Common myeloid progenitor, CD34-positive (primary cell): ENCODE data around the gene TCEA3.

Experiments
- CTCF ChIA-PET: fragments of 350-600 bp; sonication (Branson Sonifier 250); formaldehyde crosslinking; loops from one replicate; lab custom pipeline; 2021; ENCODE audit warnings: antibody characterized with exemption; lab: Charles Lee
- POLR2A ChIA-PET: fragments of 350-600 bp; sonication (Branson Sonifier 250); formaldehyde crosslinking; loops from one replicate; lab custom pipeline; 2021; ENCODE audit warnings: antibody characterized with exemption; lab: Charles Lee
- DNase-seq, 3 donors: peaks; one replicate each; pipeline versions ENCODE4 v3.0.0 to v3.0.0-alpha.2; 2013
- H3K27ac ChIP-seq, 2 experiments: 1 replicate in 1 of 2; 2 replicates in 1 of 2; pipeline ENCODE4 v1.7.0; 2013; ENCODE audit warnings: inconsistent platforms in 2 of 2, low read length in 2 of 2, mild to moderate bottlenecking in 2 of 2, low read depth in 1 of 2, moderate library complexity in 1 of 2; ENCODE audit not compliant: severe bottlenecking in 2 of 2, insufficient read depth in 1 of 2, poor library complexity in 1 of 2
- H3K27me3 ChIP-seq, 5 experiments: replicated peaks in 2 of 5; 1 replicate in 3 of 5; 2 replicates in 2 of 5; pipeline versions ENCODE4 v1.6.1 to v1.7.0; 2013; ENCODE audit warnings: low read length in 4 of 5, mild to moderate bottlenecking in 2 of 5, moderate library complexity in 2 of 5, inconsistent platforms in 1 of 5; ENCODE audit not compliant: insufficient read depth in 5 of 5, control insufficient read depth in 4 of 5
- H3K36me3 ChIP-seq, 4 experiments: 1 replicate in 2 of 4; 2 replicates in 2 of 4; pipeline versions ENCODE4 v1.6.1 to v1.7.0; 2013; ENCODE audit warnings: low read length in 3 of 4, control low read depth in 1 of 4, mild to moderate bottlenecking in 1 of 4; ENCODE audit not compliant: control insufficient read depth in 4 of 4, insufficient read depth in 4 of 4
- H3K4me1 ChIP-seq, 4 experiments: 1 replicate in 3 of 4; 2 replicates in 1 of 4; pipeline versions ENCODE4 v1.6.1 to v1.7.1; 2013; ENCODE audit warnings: low read length in 3 of 4, mild to moderate bottlenecking in 3 of 4, control low read depth in 1 of 4, inconsistent platforms in 1 of 4, moderate library complexity in 1 of 4; ENCODE audit not compliant: control insufficient read depth in 4 of 4, insufficient read depth in 4 of 4; ENCODE audit errors: control extremely low read depth in 1 of 4
- H3K4me3 ChIP-seq, 7 experiments: 1 replicate in 4 of 7; 2 replicates in 3 of 7; pipeline versions ENCODE4 v1.5.1 to v1.7.0; 2013; ENCODE audit warnings: mild to moderate bottlenecking in 7 of 7, low read length in 6 of 7, moderate library complexity in 6 of 7, inconsistent platforms in 2 of 7, low read depth in 2 of 7, control low read depth in 1 of 7; ENCODE audit not compliant: insufficient read depth in 4 of 7, control insufficient read depth in 1 of 7; ENCODE audit errors: extremely low read depth in 1 of 7
- H3K9me3 ChIP-seq, 5 experiments: 1 replicate in 4 of 5; 2 replicates in 1 of 5; pipeline versions ENCODE4 v1.6.1 to v1.7.1; 2013; ENCODE audit warnings: low read length in 4 of 5, mild to moderate bottlenecking in 2 of 5, inconsistent platforms in 1 of 5, low read depth in 1 of 5, moderate library complexity in 1 of 5; ENCODE audit not compliant: control insufficient read depth in 4 of 5, insufficient read depth in 2 of 5; ENCODE audit errors: control extremely low read depth in 1 of 5
- WGBS: methylation state at CpG from one replicate; pipeline ENCODE4 v1.1.5; 2013; ENCODE audit not compliant: insufficient coverage; 5-methylcytosine and 5-hydroxymethylcytosine counted together

TCEA3 gene

DNA sequence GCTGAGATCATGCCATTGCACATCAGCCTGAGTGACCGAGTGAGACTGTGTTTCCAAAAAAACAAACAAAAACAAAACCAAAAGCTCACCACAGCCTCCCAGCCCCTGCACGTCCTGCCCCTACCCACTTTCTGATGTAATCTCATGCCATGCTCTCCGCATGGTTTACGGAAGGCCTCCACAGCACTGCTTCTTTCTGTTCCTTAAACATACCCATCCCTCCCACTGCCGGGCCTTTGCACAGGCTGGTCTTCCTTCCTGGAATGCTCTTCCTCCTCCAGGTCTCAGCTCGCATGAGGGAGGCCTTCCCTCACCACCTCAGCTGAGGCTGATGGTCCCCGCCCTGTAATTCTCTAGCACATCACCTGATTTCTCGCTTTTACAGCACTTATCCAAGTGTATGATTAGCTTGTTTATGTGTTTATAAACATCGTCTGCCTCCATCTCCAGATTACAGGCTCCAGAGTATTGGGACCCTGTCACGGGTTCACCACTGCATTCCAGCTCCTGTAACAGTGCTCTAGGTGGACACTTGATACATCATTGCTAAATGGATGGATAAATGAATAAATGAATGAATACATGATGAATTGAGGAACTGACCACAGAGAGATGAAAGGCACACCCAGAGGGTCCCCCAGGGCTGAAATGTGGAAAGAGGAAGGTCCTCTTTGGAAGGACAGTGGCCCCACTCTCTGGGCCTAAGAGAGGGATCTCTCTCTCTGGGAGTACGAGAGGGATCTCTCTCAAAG lies 22.1 kb downstream of the TCEA3 start:
- DNase-seq, result peak in 2 of 3 donors; percentile 15 to 18
- H3K4me3 ChIP-seq, result no peak overlapping the region
- no peak overlapping the region for H3K27ac ChIP-seq
- no peaks in the 10 kb centered on the region for H3K36me3 ChIP-seq
- CTCF ChIA-PET, result interaction anchor here (0.8 to 3.4 kb wide), 11 partner anchors 9 to 99 kb away, joined by 3 to 21 read pairs (median 6); partner anchors contain the start of genes HNRNPR and ZNF436
- POLR2A ChIA-PET, result no interaction called here
- no peaks in the 10 kb centered on the region for H3K27me3 ChIP-seq
- H3K9me3 ChIP-seq, result no peaks in the 10 kb centered on the region
- H3K4me1 ChIP-seq, result peaks cover 0 to 18% (median 5%) of the 10 kb centered on the region in 4 experiments
- WGBS, result 92% methylated on average over 8 of the region's 11 CpGs

- H3K9me3 ChIP-seq, result no peaks in the 10 kb centered on the region
- no peaks in the 10 kb centered on the region for H3K27me3 ChIP-seq
- CTCF ChIA-PET, result interaction anchor here (3.4 kb wide), 1 partner anchor 30 kb away, joined by 21 read pairs; the partner anchor contains the start of gene ZNF436
- DNase-seq, result no peak
- H3K36me3 ChIP-seq, result no peaks in the 10 kb centered on the region
- H3K4me3 ChIP-seq, result no peak overlapping the region
- peaks cover 0 to 18% (median 5%) of the 10 kb centered on the region in 4 experiments for H3K4me1 ChIP-seq
- H3K27ac ChIP-seq, result no peak overlapping the region
- 97% methylated on average over 5 of the region's 6 CpGs for WGBS
- POLR2A ChIA-PET, result interaction anchor here (0.7 kb wide), 1 partner anchor 45 kb away, joined by 3 read pairs; no protein-coding TSS in a partner anchor
Observed at GRCh38 chr1:23401313-23401712, 23.2 kb downstream of the TCEA3 start.

DNA sequence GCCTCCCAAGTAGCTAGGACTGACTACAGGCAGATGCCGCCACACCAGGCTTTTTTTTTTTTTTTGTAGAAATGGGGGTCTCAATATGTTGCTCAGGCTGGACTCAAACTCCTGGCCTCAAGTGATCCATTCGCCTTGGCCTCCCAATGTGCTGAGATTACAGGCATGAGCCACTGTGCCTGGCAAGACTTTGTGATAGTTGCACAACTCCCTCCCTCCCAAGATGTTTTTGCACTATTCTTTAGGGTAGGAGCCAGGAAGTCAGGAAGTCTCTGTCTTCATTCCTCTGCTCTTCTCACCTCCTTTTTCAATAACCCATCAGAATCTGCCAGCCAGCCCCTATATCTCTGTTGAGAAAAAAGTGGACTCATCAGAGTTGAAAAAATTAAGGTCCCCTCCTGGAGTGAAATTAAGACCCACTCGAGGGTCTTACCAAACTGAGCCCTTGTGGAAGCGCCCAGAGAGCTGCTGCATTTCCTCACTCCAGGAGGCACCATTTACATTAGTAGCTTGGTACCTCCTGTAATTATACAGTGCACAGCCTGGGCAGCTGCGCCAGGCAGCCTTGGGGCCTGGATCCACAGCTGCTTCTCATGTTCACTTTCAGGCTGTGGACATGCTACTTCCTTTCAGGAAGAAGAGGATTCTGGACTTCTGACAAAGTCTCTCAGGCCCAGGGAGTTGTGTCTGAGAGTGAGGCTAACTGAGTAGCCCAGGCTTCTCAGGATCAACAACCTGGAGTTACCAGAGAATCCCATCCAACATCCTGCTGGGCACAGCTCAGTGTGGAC lies 24.0 kb downstream of the TCEA3 start:
- Histone ChIP-seq H3K4me1 (peaks cover 0 to 18% (median 5%) of the 10 kb centered on the region in 4 experiments), H3K36me3 (no peaks in the 10 kb centered on the region), H3K27me3 (no peaks in the 10 kb centered on the region), H3K9me3 (no peaks in the 10 kb centered on the region), H3K4me3 (no peak overlapping the region), H3K27ac (no peak overlapping the region)
- ChIA-PET CTCF (no interaction called here), POLR2A (no interaction called here)
- DNase-seq, result no peak
- WGBS, result 95% methylated on average over 3 of the region's 5 CpGs

GRCh38 chr1:23399229-23399628 lies 25.3 kb downstream of the TCEA3 start:
- POLR2A ChIA-PET, result no interaction called here
- Histone ChIP-seq H3K4me1 (peaks cover 0 to 18% (median 4%) of the 10 kb centered on the region in 4 experiments), H3K36me3 (no peaks in the 10 kb centered on the region), H3K27ac (no peak overlapping the region), H3K4me3 (no peak overlapping the region), H3K9me3 (no peaks in the 10 kb centered on the region), H3K27me3 (no peaks in the 10 kb centered on the region)
- CTCF ChIA-PET, result no interaction called here
- whole genome bisulfite sequencing, result no CpG with 5 or more reads among the region's 1 CpG
- DNase-seq, result no peak

- no peak overlapping the region for H3K4me3 ChIP-seq
- ChIA-PET POLR2A (no interaction called here), CTCF (no interaction called here)
- no peaks in the 10 kb centered on the region for H3K36me3 ChIP-seq
- H3K27ac ChIP-seq, result no peak overlapping the region
- WGBS, result 97% methylated on average over 5 of the region's 7 CpGs
- DNase-seq, result no peak
- H3K27me3 ChIP-seq, result no peaks in the 10 kb centered on the region
- H3K4me1 ChIP-seq, result peaks cover 0 to 8% (median 0%) of the 10 kb centered on the region in 4 experiments
- H3K9me3 ChIP-seq, result no peaks in the 10 kb centered on the region
Observed at GRCh38 chr1:23397908-23398307, 26.6 kb downstream of the TCEA3 start.

- no peaks in the 10 kb centered on the region for H3K36me3 ChIP-seq
- no peaks in the 10 kb centered on the region for H3K27me3 ChIP-seq
- no peaks in the 10 kb centered on the region for H3K4me1 ChIP-seq
- POLR2A ChIA-PET, result no interaction called here
- CTCF ChIA-PET, result interaction anchor here (1.2 kb wide), 1 partner anchor 26 kb away, joined by 3 read pairs; the partner anchor contains the start of gene ZNF436
- H3K4me3 ChIP-seq, result no peak overlapping the region
- H3K9me3 ChIP-seq, result no peaks in the 10 kb centered on the region
- 100% methylated on average over 2 of the region's 2 CpGs for WGBS
- DNase-seq, result no peak
- H3K27ac ChIP-seq, result no peak overlapping the region
Observed at GRCh38 chr1:23396380-23396779, 28.2 kb downstream of the TCEA3 start.
